Effector memory CD8-positive, alpha-beta T cell (primary cell): ENCODE data around the gene CHML.
"Not testable (repeated sequence)": the region's sequence is repeated elsewhere in the genome, so short reads cannot be mapped to it uniquely, and the experiment has no call there.

Experiments used
- ATAC-seq: fragments of 150-1000 bp; cut with Tn5 transposase; replicated peaks from 2 replicates; pipeline ENCODE4 v1.10.0; 2021; ENCODE audit warnings: mild to moderate bottlenecking, moderate library complexity
- DNase-seq, 3 experiments: peaks; one replicate each; pipeline ENCODE4 v3.0.0; 2021
- H3K27ac Mint-ChIP-seq, 2 donors: one replicate each; pipeline ENCODE4 v1.8.0; 2022; ENCODE audit warnings: mild to moderate bottlenecking in 2 of 2, mixed read lengths in 2 of 2, moderate library complexity in 2 of 2
- H3K27me3 Mint-ChIP-seq, 2 donors: one replicate each; pipeline ENCODE4 v1.8.0; 2022; ENCODE audit warnings: mixed read lengths in 2 of 2
- H3K36me3 Mint-ChIP-seq: one replicate; pipeline ENCODE4 v1.8.0; 2022; ENCODE audit warnings: mild to moderate bottlenecking, moderate library complexity, mixed read lengths; ENCODE audit not compliant: insufficient read depth
- H3K4me1 Mint-ChIP-seq, 2 donors: one replicate each; pipeline ENCODE4 v1.8.0; 2022; ENCODE audit warnings: low read depth in 2 of 2, mixed read lengths in 2 of 2
- H3K4me3 Mint-ChIP-seq, 2 donors: one replicate each; pipeline ENCODE4 v1.8.0; 2022; ENCODE audit warnings: mild to moderate bottlenecking in 2 of 2, mixed read lengths in 2 of 2, moderate library complexity in 2 of 2
- H3K9me3 Mint-ChIP-seq, 2 donors: one replicate each; pipeline ENCODE4 v1.8.0; 2022; ENCODE audit warnings: mixed read lengths in 2 of 2

The CHML gene

DNA sequence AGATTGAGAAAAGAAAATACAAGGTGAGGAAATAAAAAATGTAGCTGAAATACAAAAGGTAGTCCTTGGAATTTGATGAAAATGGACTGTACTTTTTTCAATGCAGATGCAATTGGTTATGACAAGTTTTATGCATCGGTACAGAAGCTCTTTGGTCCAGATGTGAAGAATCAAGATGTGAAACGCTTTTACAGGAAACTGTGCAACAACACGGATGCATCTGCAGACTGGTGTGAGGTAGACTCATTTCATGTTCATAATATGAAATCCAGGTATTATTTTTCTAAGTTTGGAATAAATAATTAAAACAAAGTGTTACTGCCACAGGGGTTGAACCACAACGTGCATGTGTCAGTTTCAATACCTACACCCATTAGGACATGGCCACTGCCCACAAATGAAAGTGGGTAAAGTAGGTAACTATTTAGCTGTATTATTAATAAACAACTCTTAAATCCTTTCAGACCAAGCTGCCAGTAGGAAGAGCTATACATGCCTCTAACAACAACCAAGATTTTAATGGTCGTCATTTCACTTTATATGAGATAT is 20.3 kb upstream of the CHML start:
- Mint-ChIP-seq H3K4me3 (no peak overlapping the region), H3K36me3 (peaks cover 2% of the 10 kb centered on the region), H3K9me3 (no peaks in the 10 kb centered on the region), H3K27ac (no peak overlapping the region), H3K27me3 (peaks cover 26 to 36% of the 10 kb centered on the region in 2 donors), H3K4me1 (no peaks in the 10 kb centered on the region)
- DNase-seq (no peak), ATAC-seq (no peak)

DNA sequence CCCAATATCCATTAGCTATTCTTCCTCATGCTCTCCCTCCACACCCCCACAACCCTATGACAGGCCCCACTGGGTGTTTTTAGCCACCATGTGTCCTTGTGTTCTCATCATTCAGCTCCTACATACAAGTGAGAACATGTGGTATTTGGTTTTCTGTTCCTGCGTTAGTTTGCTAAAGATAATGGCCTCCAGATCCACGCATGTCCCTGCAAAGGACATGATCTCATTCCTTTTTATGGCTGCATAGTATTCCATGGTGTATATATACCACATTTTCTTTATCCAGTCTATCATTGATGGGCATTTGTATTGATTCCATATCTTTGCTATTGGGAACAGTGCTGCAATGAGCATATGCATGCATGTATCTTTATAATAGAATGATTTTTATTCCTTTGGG is 18.8 kb upstream of the CHML start:
- not testable (repeated sequence) for H3K4me1 Mint-ChIP-seq, H3K27ac Mint-ChIP-seq, H3K36me3 Mint-ChIP-seq, DNase-seq, H3K9me3 Mint-ChIP-seq, H3K4me3 Mint-ChIP-seq, ATAC-seq
- peaks cover 27 to 29% of the 10 kb centered on the region in 2 donors for H3K27me3 Mint-ChIP-seq

DNA sequence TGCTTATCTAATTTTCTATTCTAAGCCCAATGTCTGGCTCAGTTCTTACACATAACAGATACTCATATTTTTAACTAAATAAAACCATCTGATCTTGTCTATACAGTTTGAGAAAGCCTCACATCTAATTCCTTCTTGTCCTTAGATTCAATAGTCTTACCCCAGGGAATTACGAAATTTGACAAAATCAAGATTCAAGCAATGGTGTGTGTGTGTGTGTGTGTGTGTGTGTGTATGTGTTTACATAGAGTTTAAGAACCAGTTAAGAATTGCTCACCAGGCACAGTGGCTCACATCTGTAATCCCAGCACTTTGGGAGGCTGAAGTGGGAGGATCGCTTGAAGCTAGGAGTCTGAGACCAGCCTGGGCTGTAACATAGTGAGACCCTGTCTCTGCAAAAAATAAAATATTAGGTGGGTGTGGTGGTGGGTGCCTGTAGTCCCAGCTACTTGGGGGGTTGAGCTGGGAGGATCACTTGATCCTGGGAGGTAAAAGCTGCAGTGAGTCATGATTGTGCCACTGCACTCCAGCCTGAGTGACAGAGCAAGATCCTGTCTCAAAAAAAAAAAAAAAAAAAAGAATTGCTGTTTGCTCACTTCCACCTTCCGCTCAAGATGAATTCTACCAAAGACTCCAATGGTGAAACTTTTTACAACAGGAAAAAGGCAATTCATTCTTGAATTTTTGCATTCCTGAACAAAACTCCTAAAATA is 18.1 kb upstream of the CHML start:
- Mint-ChIP-seq H3K9me3 (no peaks in the 10 kb centered on the region), H3K4me1 (no peaks in the 10 kb centered on the region), H3K27me3 (peaks cover 25 to 27% of the 10 kb centered on the region in 2 donors), H3K4me3 (no peak overlapping the region), H3K27ac (no peak overlapping the region), H3K36me3 (peaks cover 2% of the 10 kb centered on the region)
- ATAC-seq (no peak), DNase-seq (no peak)

DNA sequence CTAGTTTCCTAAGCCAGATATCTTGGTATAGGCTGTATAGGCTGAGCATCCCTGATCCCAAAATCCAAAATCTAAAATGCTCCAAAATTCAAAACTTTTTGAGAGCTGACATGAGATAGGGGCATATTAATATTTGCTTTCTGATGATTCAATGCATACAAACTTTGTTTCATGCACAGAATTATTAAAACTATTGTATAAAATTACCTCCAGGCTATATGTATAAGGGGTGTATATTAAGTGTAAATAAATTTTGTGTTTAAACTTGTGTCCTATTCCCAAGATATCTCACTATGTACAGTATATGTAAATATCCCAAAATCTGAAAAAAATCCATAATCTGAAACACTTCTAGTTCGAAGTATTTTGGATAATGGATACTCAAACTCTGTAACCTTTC is 14.5 kb upstream of the CHML start:
- DNase-seq, result no peak
- Mint-ChIP-seq H3K36me3 (peaks cover 2% of the 10 kb centered on the region), H3K9me3 (no peaks in the 10 kb centered on the region), H3K27me3 (peaks cover 24 to 32% of the 10 kb centered on the region in 2 donors), H3K4me3 (no peak overlapping the region), H3K27ac (no peak overlapping the region), H3K4me1 (no peaks in the 10 kb centered on the region)
- ATAC-seq, result no peak

DNA sequence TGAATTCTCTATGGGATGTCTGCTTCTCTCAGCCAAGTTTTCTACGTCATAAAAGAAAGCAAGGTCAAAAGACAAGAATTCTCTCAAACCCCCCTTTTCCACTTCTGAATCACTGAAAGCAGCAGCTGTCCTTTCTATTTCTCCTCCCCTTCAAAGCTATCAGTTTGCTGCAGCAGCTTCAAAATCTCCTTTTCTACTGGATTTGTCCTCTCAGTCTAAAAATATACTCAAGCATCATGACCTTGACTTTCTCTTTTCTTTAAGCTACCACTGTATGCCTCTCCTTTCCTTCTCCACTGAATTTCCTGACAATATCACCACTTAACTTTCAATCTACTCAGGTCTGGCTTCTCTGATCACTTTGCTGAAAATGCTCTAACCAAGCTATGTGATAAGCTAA is 13.8 kb upstream of the CHML start:
- ATAC-seq, result no peak

DNA sequence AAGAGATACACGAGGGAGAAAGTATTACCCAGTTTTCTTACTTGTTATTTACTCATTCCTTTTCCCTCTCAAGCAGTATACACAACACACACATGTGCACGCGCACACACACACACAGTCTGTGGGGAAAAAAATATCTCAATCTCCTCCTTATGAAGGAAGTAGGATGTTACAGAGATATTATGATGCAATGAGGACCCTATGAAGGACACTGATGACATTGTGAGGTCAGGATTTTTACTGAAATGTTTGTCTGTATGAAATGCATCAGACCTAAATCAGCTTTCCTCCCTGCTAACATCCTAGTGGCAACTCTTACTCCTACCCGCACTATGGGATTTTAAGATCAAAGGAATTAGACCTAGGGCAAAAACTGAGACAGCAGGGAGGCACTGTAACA is 11.8 kb upstream of the CHML start, which contains the start of gene WDR64:
Gene WDR64, plus strand, starts transcription at position 270 of the 400 bp plus-strand sequence. CDS start 204 bp downstream, outside the sequence.
- no peaks in the 10 kb centered on the region for H3K36me3 Mint-ChIP-seq
- H3K4me1 Mint-ChIP-seq, result no peaks in the 10 kb centered on the region
- no peaks in the 10 kb centered on the region for H3K9me3 Mint-ChIP-seq
- peaks cover 17 to 24% of the 10 kb centered on the region in 2 donors for H3K27me3 Mint-ChIP-seq
- no peak for DNase-seq
- H3K27ac Mint-ChIP-seq, result no peak within 1 kb of the TSS
- H3K4me3 Mint-ChIP-seq, result no peak within 1 kb of the TSS
- no peak for ATAC-seq

More for the DNA sequence above, 13.8 kb upstream of the CHML start:
- no peaks in the 10 kb centered on the region for H3K4me1 Mint-ChIP-seq
- no peak overlapping the region for H3K27ac Mint-ChIP-seq
- H3K36me3 Mint-ChIP-seq, result peaks cover 2% of the 10 kb centered on the region
- DNase-seq, result no peak
- no peaks in the 10 kb centered on the region for H3K9me3 Mint-ChIP-seq
- H3K4me3 Mint-ChIP-seq, result no peak overlapping the region
- peaks cover 18 to 28% of the 10 kb centered on the region in 2 donors for H3K27me3 Mint-ChIP-seq

DNA sequence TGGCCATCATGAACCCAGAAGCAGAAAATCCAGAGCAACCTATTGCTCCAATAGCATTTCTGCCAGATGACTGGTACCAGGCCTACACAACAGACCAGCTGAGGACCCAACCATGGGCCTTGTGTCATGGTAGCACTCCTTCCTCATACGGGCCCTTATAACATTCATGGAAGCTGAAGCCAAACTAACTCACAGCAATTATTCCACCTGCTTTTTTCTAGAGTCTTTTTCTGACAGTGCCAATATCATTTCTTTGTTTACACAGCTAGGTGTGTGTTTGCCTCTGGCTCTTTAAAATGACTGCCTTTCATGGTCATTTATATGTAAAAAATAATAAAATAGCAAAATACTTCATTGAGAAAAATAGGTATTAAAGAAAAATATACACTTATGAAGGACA is 8.0 kb upstream of the CHML start:
- Mint-ChIP-seq H3K27ac (no peak overlapping the region), H3K36me3 (peaks cover 2% of the 10 kb centered on the region), H3K4me3 (no peak overlapping the region)

DNA sequence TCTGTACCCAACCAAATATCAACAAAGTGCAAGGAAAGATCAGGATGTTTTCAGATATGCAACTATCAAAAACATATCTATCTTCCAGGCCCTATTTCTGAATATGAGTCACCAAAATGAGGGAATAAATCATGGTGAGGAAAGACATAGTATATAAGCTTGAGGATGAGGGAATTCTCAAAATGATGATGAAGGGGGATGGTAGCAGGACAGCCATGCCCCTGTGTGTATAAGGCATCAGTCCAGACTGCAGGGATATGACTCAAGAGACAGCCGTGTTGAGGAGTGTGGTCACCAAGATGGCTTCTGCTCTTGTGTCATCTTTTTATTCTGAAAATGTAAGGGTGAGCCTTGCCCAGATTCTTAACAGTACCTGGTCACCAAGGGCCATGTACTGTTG is 7.5 kb upstream of the CHML start:
- no peak for DNase-seq
- H3K27me3 Mint-ChIP-seq, result peaks cover 8 to 14% of the 10 kb centered on the region in 2 donors
- ATAC-seq, result no peak

More for the DNA sequence above, 8.0 kb upstream of the CHML start:
- Mint-ChIP-seq H3K27me3 (peaks cover 8 to 14% of the 10 kb centered on the region in 2 donors), H3K9me3 (no peaks in the 10 kb centered on the region), H3K4me1 (no peaks in the 10 kb centered on the region)
- DNase-seq, result no peak
- no peak for ATAC-seq

DNA sequence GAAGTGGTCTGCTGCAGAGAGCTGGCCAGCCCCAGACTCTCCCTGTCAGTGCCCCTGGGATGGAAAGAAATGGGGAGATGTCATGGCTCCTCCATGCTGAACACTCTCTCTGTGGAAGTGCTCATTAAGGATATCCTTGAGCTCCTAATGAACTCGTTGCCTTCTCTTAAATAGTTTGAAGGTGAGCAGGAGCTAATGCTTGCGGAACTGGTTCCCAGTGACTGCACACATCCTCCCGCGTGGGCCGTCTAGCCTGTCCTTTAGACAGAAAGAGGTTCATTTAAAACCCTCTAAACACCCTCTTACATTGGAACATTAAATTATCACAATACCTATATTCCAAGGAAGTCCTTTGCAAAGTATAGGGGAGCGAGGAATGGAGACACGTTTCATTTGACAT is 6.0 kb upstream of the CHML start:
- no peak overlapping the region for H3K4me3 Mint-ChIP-seq
- H3K27me3 Mint-ChIP-seq, result peaks cover 8 to 14% of the 10 kb centered on the region in 2 donors
- peaks cover 2% of the 10 kb centered on the region for H3K36me3 Mint-ChIP-seq
- H3K4me1 Mint-ChIP-seq, result no peaks in the 10 kb centered on the region
- ATAC-seq, result no peak
- no peaks in the 10 kb centered on the region for H3K9me3 Mint-ChIP-seq
- no peak for DNase-seq
- H3K27ac Mint-ChIP-seq, result no peak overlapping the region

More for the DNA sequence above, 7.5 kb upstream of the CHML start:
- Mint-ChIP-seq H3K27ac (no peak overlapping the region), H3K4me1 (no peaks in the 10 kb centered on the region), H3K9me3 (no peaks in the 10 kb centered on the region), H3K4me3 (no peak overlapping the region), H3K36me3 (peaks cover 2% of the 10 kb centered on the region)

DNA sequence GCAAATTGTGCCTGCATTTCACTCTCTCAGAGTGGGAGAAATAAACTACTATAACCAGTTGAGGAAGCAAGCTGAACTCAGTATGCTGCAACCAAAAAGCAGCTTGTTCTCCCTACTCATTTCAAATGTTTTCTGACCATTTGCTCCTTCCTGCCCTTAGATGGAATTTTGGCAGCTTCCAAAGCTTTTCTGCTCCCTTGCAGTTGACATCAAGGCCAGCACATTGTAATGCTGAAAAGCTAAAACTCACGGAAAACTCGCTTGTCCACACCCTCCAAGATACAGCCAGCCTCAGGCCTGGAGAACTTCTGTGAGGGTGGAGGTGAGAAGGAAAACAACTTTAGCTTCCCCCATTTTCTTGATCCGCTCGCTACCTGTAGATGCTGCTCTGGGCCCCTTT is 5.0 kb upstream of the CHML start:
- no peak for DNase-seq

DNA sequence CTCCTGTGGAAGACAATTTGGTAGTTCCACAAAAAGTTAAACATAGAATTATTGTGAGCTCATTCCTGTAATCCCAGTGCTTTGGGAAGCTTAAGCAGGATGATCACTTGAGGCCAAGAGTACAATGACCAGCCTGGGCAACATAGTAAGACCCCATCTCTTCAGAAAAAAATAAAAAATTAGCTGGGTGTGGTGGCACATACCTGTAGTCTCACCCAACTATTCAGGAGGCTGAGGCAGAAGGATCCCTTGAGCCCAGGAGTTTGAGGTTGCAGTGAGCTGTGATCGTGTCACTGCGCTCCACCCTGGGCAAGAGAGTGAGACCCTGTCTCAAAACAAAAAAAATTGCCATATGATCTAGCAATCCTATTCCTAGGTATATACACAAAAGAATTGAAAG is 4.1 kb upstream of the CHML start:
- no peak for DNase-seq
- H3K4me1 Mint-ChIP-seq, result peaks cover 6% of the 10 kb centered on the region in 2 donors
- no peak overlapping the region for H3K4me3 Mint-ChIP-seq
- no peaks in the 10 kb centered on the region for H3K27me3 Mint-ChIP-seq
- no peak for ATAC-seq
- H3K27ac Mint-ChIP-seq, result no peak overlapping the region
- H3K9me3 Mint-ChIP-seq, result no peaks in the 10 kb centered on the region
- H3K36me3 Mint-ChIP-seq, result peaks cover 6% of the 10 kb centered on the region

More for the DNA sequence above, 5.0 kb upstream of the CHML start:
- ATAC-seq, result no peak
- Mint-ChIP-seq H3K27ac (no peak overlapping the region), H3K4me1 (peaks cover 4% of the 10 kb centered on the region in 2 donors), H3K9me3 (no peaks in the 10 kb centered on the region), H3K36me3 (peaks cover 2% of the 10 kb centered on the region), H3K4me3 (no peak overlapping the region), H3K27me3 (peaks cover 5 to 7% of the 10 kb centered on the region in 2 donors)

DNA sequence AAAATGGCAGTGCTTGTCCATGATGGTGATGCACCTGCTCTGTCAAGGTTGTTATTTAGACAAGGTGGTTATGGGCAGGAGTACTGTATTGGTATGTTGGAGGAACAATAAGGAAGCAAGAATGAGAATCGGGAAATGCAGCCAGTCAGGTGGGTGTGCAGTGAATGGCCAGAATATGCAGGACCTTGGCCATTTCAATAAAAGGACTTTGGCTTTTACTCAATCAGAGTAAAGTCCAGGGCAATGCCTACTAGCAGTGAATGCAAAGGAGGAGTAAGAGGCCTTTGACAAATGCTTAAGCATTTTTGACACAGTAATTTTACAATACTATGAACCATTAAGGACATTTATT is 2.4 kb upstream of the CHML start:
- Mint-ChIP-seq H3K27ac (no peak overlapping the region), H3K9me3 (no peaks in the 10 kb centered on the region), H3K27me3 (no peaks in the 10 kb centered on the region), H3K4me1 (peaks cover 16 to 20% of the 10 kb centered on the region in 2 donors), H3K36me3 (peaks cover 6% of the 10 kb centered on the region), H3K4me3 (no peak overlapping the region)
- ATAC-seq (no peak), DNase-seq (no peak)

DNA sequence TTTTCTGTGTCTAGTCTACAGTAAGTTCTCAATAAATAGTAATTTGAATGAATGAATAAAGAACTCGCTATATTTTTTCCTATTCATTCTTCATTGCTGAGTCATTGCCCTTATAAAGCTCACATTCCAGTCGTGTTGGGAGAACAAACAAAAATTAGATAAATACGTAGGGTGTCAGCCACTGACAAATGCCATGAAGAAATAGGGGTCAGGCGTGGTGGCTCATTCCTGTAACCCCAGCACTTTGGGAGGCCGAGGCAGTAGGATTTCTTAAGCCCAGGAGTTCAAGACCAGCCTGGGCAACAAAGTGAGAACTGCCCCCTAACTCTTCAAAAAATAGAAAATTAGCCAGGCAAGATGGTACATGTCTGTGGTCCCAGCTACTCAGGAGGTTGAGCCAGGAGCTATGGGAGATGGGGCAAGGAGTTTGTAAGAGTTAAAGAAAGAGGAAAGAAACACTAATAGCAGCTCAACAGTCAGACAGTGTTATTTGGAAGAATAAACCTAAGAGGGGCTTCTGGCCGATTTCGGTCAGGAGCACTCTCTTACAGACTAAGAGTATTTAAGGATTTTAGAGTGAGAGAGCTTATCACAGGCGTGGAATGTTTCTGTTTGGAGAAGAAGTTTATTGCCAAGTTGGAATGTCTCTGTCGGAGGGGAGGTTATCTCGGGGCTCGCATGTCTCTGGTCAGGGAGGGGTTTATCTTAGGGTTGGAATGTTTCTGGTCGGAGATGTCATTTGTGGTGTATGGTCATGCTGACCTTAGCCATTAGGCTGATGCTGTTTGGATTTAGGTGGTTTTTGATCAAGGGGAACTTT is 1.8 kb upstream of the CHML start:
- H3K27ac Mint-ChIP-seq, result no peak overlapping the region

More for the DNA sequence above, 1.8 kb upstream of the CHML start:
- H3K9me3 Mint-ChIP-seq, result no peaks in the 10 kb centered on the region
- DNase-seq, result no peak
- H3K27me3 Mint-ChIP-seq, result no peaks in the 10 kb centered on the region
- H3K36me3 Mint-ChIP-seq, result peaks cover 6% of the 10 kb centered on the region
- H3K4me3 Mint-ChIP-seq, result no peak overlapping the region
- H3K4me1 Mint-ChIP-seq, result peaks cover 16 to 24% of the 10 kb centered on the region in 2 donors
- no peak for ATAC-seq
